ENCODE data around the gene BIRC5.
"Not testable (repeated sequence)": the region's sequence is repeated elsewhere in the genome, so short reads cannot be mapped to it uniquely, and the experiment has no call there.

DNA sequence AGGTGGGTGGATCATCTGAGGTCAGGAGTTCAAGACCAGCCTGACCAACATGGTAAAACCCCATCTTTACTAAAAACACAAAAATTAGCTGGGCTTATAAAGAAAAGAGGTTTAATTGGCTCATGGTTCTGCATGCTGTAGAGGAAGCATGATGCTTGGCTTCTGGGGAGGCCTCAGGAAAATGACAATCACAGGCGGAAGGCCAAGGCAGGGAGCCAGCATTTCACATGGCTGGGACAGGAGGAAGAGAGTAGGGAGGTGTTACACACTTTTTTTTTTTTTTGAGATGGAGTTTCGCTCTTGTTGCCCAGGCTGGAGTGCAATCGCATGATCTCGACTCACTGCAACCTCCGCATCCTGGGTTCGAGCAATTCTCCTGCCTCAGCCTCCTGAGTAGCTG is 21.0 kb downstream of the BIRC5 start:
- TF ChIP-seq CTCF, POLR2A, POLR2AphosphoS5 (IDR thresholded peaks at IDR 0.05): not testable (repeated sequence)
